Measurements from ENCODE around the gene TRIM33.
A peak's percentile ranks its signal among the peaks of the same experiment; 100 is the strongest.

The TRIM33 gene

GRCh38 chr1:114468710-114469468 is 42.1 kb downstream of the TRIM33 start:
- Histone ChIP-seq H3K4me1 (peaks cover 11% of the 10 kb centered on the region), H3K4me3 (no peak overlapping the region), H3K36me3 (replicated peaks) (no peaks in the 10 kb centered on the region), H3K9me3 (no peaks in the 10 kb centered on the region), H3K27me3 (ENCODE audit: low read depth) (no peaks in the 10 kb centered on the region)
- in situ Hi-C loops (cut with MboI; ENCODE audit: low sequenced_read_pairs): no loop called here
- no peak for DNase-seq (ENCODE audit: low spot score in 2 of 2)

DNA sequence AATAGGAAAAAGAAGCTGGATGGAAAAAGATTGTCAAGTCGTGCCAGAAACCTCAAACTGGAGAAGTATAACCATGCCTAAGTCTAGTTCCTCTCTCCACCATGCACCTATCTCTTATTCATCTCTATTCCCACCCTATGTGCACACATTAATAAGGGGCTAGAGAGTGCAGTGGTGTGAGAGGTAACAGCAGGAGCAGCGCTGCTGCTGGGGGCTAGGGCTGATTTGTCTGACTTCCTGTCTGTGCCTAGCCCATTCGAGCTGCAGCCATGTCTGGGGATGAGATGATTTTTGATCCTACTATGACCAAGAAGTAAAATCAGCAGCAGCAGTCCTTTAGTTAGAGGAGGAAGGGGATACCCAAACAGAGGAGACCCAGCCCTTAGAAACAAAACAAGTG is 43.0 kb downstream of the TRIM33 start:
- Histone ChIP-seq H3K4me1 (peaks cover 11% of the 10 kb centered on the region), H3K9me3 (no peaks in the 10 kb centered on the region), H3K4me3 (no peak overlapping the region), H3K27me3 (ENCODE audit: low read depth) (no peaks in the 10 kb centered on the region), H3K36me3 (replicated peaks) (no peaks in the 10 kb centered on the region)
- in situ Hi-C loops (cut with MboI; ENCODE audit: low sequenced_read_pairs): no loop called here
- no peak for DNase-seq (ENCODE audit: low spot score in 2 of 2)

DNA sequence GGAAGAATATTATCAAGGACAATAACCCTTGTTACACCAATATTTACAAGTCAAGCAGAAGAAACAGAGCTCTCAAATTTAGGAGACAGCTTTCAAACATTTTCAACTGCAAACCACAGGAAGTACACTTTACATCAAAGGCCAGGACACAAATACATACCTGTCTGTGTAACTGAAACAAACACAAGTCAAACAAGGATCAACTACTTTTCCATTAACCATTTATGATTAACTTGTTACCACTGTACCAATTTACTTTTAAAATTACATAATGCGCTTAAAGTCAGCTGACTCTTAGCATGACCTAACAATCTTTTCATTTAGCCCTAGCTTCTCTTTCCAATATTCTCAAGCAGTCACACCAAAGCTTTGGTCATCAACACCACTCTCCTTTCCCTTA is 43.5 kb downstream of the TRIM33 start:
- Histone ChIP-seq H3K4me1 (peaks cover 11% of the 10 kb centered on the region), H3K4me3 (no peak overlapping the region), H3K36me3 (replicated peaks) (no peaks in the 10 kb centered on the region), H3K9me3 (no peaks in the 10 kb centered on the region), H3K27me3 (ENCODE audit: low read depth) (no peaks in the 10 kb centered on the region)
- in situ Hi-C loops (cut with MboI; ENCODE audit: low sequenced_read_pairs): no loop called here
- no peak for DNase-seq (ENCODE audit: low spot score in 2 of 2)

DNA sequence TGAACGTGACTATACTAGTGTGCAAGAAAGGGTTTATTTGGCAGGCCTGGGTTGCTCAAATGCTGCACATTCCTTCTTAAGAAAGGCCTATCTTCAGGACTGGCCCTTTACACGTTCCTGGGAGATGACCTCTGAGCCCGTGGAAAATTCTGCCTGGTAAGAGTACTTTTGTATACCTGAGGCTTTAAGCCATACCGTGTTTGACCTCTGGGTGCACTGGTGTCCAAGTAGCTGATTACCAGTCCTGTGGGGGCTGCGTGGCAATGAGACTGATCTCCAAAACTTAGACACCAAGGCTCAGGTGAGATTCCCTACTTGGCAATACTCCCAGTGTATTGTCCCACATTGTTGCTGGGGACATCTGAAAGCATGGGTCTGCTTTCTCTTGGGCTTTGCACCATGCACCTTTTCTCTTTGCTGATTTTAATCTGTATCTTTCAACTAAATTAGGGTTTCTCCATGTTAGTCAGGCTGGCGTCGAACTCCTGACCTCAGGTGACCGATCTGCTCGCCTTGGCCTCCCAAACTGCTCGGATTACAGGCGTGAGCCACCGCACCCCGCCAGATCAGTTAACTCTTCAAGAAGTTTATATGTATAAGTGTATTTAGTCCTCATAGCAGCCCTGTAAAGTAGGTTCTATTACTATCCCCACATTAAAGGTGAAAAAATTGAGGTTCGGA is 44.5 kb downstream of the TRIM33 start:
- no peaks in the 10 kb centered on the region for H3K36me3 ChIP-seq (replicated peaks)
- no peak for DNase-seq (ENCODE audit: low spot score in 2 of 2)
- in situ Hi-C loops (cut with MboI; ENCODE audit: low sequenced_read_pairs): no loop called here

GRCh38 chr1:114462963-114463362 is 48.0 kb downstream of the TRIM33 start:
- no peak overlapping the region for H3K4me3 ChIP-seq
- no peaks in the 10 kb centered on the region for H3K27me3 ChIP-seq (ENCODE audit: low read depth)
- no peak for DNase-seq (ENCODE audit: low spot score in 2 of 2)
- 0 out of 2 replicates have a peak, but pooled peaks cover 3% of the 10 kb centered on the region for H3K9me3 ChIP-seq
- in situ Hi-C loops (cut with MboI; ENCODE audit: low sequenced_read_pairs): no loop called here
- H3K36me3 ChIP-seq (replicated peaks): peaks cover 9% of the 10 kb centered on the region
- H3K4me1 ChIP-seq: peaks cover 18% of the 10 kb centered on the region

More for the DNA sequence above, 44.5 kb downstream of the TRIM33 start:
- Histone ChIP-seq H3K4me3 (no peak overlapping the region), H3K4me1 (peaks cover 11% of the 10 kb centered on the region), H3K9me3 (no peaks in the 10 kb centered on the region), H3K27me3 (ENCODE audit: low read depth) (no peaks in the 10 kb centered on the region)

DNA sequence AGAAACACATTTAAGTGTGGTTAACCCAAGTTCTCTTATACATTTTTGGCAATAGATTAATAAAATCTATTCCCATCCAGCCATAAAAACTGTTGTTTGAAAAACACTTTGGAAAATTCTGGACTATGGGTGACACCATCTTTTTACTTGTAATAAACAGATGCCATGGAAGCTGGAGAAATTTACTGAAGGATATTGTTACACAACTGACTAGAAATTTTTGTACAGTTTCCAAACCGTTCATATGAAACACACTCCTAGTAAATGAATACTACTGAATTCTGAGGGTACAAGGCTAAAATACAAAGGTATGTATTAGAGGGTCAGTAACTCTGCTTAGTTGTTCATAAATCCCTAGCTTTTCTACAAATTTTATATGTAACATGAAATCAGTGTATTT is 48.7 kb downstream of the TRIM33 start:
- in situ Hi-C loops (cut with MboI; ENCODE audit: low sequenced_read_pairs): no loop called here
- peaks cover 9% of the 10 kb centered on the region for H3K36me3 ChIP-seq (replicated peaks)
- H3K27me3 ChIP-seq (ENCODE audit: low read depth): no peaks in the 10 kb centered on the region
- H3K4me3 ChIP-seq: no peak overlapping the region
- no peak for DNase-seq (ENCODE audit: low spot score in 2 of 2)
- peaks cover 18% of the 10 kb centered on the region for H3K4me1 ChIP-seq
- H3K9me3 ChIP-seq: 0 out of 2 replicates have a peak, but pooled peaks cover 3% of the 10 kb centered on the region

DNA sequence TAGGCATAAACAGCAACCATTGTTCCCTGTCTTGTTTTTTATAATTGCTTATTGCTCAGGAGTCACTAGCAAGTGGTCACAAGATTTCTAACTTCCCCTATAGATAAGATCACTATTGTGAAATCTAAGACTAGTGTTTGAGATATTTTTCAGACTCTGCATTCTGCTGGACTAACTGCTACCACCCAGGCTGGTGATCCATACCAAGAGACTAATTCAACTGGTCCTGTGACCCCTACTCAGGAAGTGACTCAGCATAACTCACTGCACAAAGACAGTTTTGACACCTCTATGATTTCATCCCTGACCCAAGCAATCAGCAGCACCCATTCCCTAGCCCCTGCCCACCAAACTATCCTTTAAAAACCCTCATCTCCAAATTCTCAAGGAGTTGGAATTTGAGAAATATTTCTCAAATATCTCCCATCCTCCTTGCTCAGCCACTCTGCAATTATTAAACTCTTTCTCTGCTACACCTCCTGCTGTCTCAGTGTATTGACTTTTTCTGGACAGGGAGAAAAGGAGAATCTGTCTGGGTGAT is 52.7 kb downstream of the TRIM33 start:
- in situ Hi-C loops (cut with MboI; ENCODE audit: low sequenced_read_pairs): no loop called here
- H3K4me3 ChIP-seq: no peak overlapping the region
- no peak for DNase-seq (ENCODE audit: low spot score in 2 of 2)
- H3K27me3 ChIP-seq (ENCODE audit: low read depth): no peaks in the 10 kb centered on the region
- peaks cover 31% of the 10 kb centered on the region for H3K36me3 ChIP-seq (replicated peaks)
- 0 out of 2 replicates have a peak, but pooled peaks cover 3% of the 10 kb centered on the region for H3K9me3 ChIP-seq
- H3K4me1 ChIP-seq: peaks cover 11% of the 10 kb centered on the region; the same call in 1 of the 2 replicates

- Histone ChIP-seq H3K36me3 (replicated peaks) (peaks cover 31% of the 10 kb centered on the region), H3K27me3 (ENCODE audit: low read depth) (no peaks in the 10 kb centered on the region), H3K9me3 (0 out of 2 replicates have a peak, but pooled peaks cover 3% of the 10 kb centered on the region), H3K4me1 (peaks cover 11% of the 10 kb centered on the region; the same call in 1 of the 2 replicates), H3K4me3 (no peak overlapping the region)
- DNase-seq (ENCODE audit: low spot score in 2 of 2): no peak
- in situ Hi-C loops (cut with MboI; ENCODE audit: low sequenced_read_pairs): no loop called here
Observed at GRCh38 chr1:114457675-114458236, 53.2 kb downstream of the TRIM33 start.

GRCh38 chr1:114456586-114456985 is 54.4 kb downstream of the TRIM33 start:
- 0 out of 2 replicates have a peak, but pooled peaks cover 3% of the 10 kb centered on the region for H3K9me3 ChIP-seq
- in situ Hi-C loops (cut with MboI; ENCODE audit: low sequenced_read_pairs): no loop called here
- no peak overlapping the region for H3K4me3 ChIP-seq
- H3K4me1 ChIP-seq: peaks cover 11% of the 10 kb centered on the region; the same call in 1 of the 2 replicates
- H3K36me3 ChIP-seq (replicated peaks): peaks cover 31% of the 10 kb centered on the region
- DNase-seq (ENCODE audit: low spot score in 2 of 2): no peak
- H3K27me3 ChIP-seq (ENCODE audit: low read depth): no peaks in the 10 kb centered on the region

DNA sequence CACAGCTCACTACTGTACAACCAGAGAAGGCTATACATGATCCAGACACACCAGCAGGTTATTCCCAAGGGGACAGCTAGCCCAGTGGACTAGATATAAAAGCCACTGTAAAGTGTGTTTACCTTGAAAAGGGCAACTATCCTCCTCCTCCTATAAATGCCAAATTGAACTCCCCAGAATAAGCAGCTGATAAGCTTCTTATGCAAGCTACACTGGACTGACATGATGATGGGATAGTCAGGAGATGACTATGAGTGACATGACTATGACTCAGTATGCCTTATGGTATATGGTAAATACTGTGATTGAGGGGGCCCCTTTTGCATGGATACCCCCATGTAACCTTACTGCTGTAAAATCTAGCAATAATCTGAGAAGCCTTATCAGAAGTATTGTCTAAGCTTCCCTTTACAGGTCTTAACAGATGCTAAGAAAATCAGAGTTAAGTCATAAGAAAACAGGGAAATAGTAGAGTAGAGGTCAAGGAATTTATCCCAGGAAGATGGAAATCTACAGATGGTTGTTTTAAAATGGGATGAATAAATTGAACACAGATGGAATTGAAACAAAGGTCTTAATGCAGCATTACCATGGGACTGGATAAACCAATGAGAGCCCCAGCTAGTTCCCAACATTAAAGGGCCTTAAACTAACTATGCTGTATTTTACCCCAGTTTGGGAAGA is 55.8 kb downstream of the TRIM33 start:
- no peak for DNase-seq (ENCODE audit: low spot score in 2 of 2)
- Histone ChIP-seq H3K27me3 (ENCODE audit: low read depth) (no peaks in the 10 kb centered on the region), H3K4me1 (peaks cover 8% of the 10 kb centered on the region; the same call in 1 of the 2 replicates), H3K36me3 (replicated peaks) (peaks cover 31% of the 10 kb centered on the region), H3K4me3 (no peak overlapping the region), H3K9me3 (0 out of 2 replicates have a peak, but pooled peaks cover 3% of the 10 kb centered on the region)
- in situ Hi-C loops (cut with MboI; ENCODE audit: low sequenced_read_pairs): no loop called here

GRCh38 chr1:114454539-114454938 is 56.5 kb downstream of the TRIM33 start:
- in situ Hi-C loops (cut with MboI; ENCODE audit: low sequenced_read_pairs): no loop called here
- peaks cover 29% of the 10 kb centered on the region for H3K36me3 ChIP-seq (replicated peaks)
- H3K4me3 ChIP-seq: no peak overlapping the region
- peaks cover 8% of the 10 kb centered on the region for H3K4me1 ChIP-seq
- no peak for DNase-seq (ENCODE audit: low spot score in 2 of 2)
- no peaks in the 10 kb centered on the region for H3K27me3 ChIP-seq (ENCODE audit: low read depth)
- H3K9me3 ChIP-seq: 0 out of 2 replicates have a peak, but pooled peaks cover 3% of the 10 kb centered on the region

DNA sequence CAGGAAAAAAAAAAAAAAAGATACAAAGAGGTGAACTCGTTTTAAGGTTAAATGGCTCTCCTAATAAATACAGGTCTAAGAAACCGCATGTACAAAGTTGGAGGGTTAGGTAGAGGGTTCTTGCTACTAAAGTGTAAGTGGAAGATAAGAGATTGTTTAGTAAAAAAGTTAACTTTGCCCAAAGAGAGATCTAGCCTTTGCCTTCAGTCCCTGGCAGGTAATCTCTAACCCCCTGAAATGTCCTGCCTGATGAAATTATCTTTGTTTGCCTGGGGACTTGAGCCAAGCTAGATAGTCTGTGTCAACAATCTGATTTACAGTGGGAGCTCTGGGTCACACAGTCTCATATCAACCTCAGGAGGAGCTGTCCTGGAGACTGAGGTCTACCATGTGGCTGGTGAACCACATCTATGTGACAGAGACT is 57.6 kb downstream of the TRIM33 start:
- in situ Hi-C loops (cut with MboI; ENCODE audit: low sequenced_read_pairs): no loop called here
- Histone ChIP-seq H3K27me3 (ENCODE audit: low read depth) (no peaks in the 10 kb centered on the region), H3K4me3 (no peak overlapping the region), H3K9me3 (no peaks in the 10 kb centered on the region), H3K4me1 (peaks cover 17% of the 10 kb centered on the region), H3K36me3 (replicated peaks) (peaks cover 31% of the 10 kb centered on the region)
- no peak for DNase-seq (ENCODE audit: low spot score in 2 of 2)

DNA sequence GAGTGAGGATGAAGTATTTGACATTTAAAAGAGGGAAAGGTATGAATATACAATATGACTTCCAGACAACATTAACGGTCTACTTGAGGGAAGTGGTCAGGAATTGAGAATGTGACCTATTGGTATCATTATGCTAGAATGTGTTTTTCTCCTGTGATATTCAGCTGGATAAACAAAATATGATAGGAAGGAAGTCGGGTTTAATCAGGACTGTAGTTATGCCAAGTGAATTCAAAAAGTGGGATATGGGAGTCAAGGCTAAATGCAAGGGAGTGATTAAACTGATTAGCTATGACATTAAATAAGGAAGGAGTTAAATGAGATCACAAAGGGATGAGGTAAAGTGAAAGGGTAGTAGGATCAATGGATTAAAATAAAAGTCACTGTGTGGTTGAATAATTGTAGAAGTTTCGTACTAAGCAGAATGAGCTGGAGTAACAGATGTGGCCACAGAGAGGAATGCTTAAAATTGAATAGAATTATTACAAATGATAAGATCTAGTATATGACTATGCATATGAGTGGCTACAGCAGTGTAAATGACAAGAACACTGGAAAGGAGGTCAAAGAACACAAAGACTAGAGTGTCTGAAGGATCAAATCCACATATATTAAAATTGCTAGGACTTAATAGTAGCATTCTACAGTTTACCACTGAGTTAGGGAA is 62.5 kb downstream of the TRIM33 start:
- in situ Hi-C loops (cut with MboI; ENCODE audit: low sequenced_read_pairs): no loop called here

More for the DNA sequence above, 62.5 kb downstream of the TRIM33 start:
- DNase-seq (ENCODE audit: low spot score in 2 of 2): peak in 1 of 2 experiments; percentile 12
- Histone ChIP-seq H3K9me3 (no peaks in the 10 kb centered on the region), H3K27me3 (ENCODE audit: low read depth) (no peaks in the 10 kb centered on the region), H3K36me3 (replicated peaks) (peaks cover 10% of the 10 kb centered on the region; the same call in 1 of the 2 replicates), H3K4me3 (no peak overlapping the region), H3K4me1 (peaks cover 16% of the 10 kb centered on the region)

Measured in HAP-1 (cell line).